H9 (cell line): ENCODE results near the gene ULBP3. TPM values are rescaled to one million over a fixed set of nuclear protein-coding genes. Genes with fewer than 3 reads are reported as not detected.

Experiments used
- DNase-seq: peaks from one replicate; pipeline ENCODE4 v3.0.0-alpha.2; 2017
- H2AFZ ChIP-seq: one replicate; pipeline ENCODE4 v1.6.1; 2013; ENCODE audit warnings: mild to moderate bottlenecking, low read length, control low read depth, moderate library complexity
- H2AK5ac ChIP-seq: 2 replicates; pipeline ENCODE4 v1.6.1; 2013; ENCODE audit warnings: low read length, control low read depth, mixed read lengths; ENCODE audit not compliant: insufficient read length
- H2BK120ac ChIP-seq: one replicate; pipeline ENCODE4 v1.6.1; 2013; ENCODE audit warnings: low read depth, mild to moderate bottlenecking, low read length, control low read depth, inconsistent platforms; ENCODE audit not compliant: poor library complexity, severe bottlenecking
- H2BK12ac ChIP-seq: 2 replicates; pipeline ENCODE4 v1.6.1; 2013; ENCODE audit warnings: low read length, control low read depth, mixed read lengths, low read depth; ENCODE audit not compliant: insufficient read length
- H2BK15ac ChIP-seq: 2 replicates; pipeline ENCODE4 v1.6.1; 2013; ENCODE audit warnings: low read depth, low read length, control low read depth
- H2BK20ac ChIP-seq: one replicate; pipeline ENCODE4 v1.6.1; 2013; ENCODE audit warnings: low read depth, mild to moderate bottlenecking, low read length, control low read depth, inconsistent platforms; ENCODE audit not compliant: poor library complexity, severe bottlenecking
- H2BK5ac ChIP-seq: 2 replicates; pipeline ENCODE4 v1.6.1; 2013; ENCODE audit warnings: low read length, control low read depth, mixed read lengths; ENCODE audit not compliant: insufficient read length
- H3K14ac ChIP-seq: 2 replicates; pipeline ENCODE4 v1.6.1; 2013; ENCODE audit warnings: low read length, control low read depth; ENCODE audit not compliant: insufficient read depth
- H3K18ac ChIP-seq: 2 replicates; pipeline ENCODE4 v1.6.1; 2013; ENCODE audit warnings: low read depth, mild to moderate bottlenecking, mixed read lengths, low read length, control low read depth; ENCODE audit not compliant: insufficient read length
- H3K23ac ChIP-seq: 2 replicates; pipeline ENCODE4 v1.6.1; 2013; ENCODE audit warnings: low read length, control low read depth, mixed read lengths, low read depth; ENCODE audit not compliant: insufficient read length
- H3K23me2 ChIP-seq: 2 replicates; pipeline ENCODE4 v1.6.1; 2013; ENCODE audit warnings: low read depth, mild to moderate bottlenecking, mixed read lengths, low read length, control low read depth; ENCODE audit not compliant: insufficient read length, poor library complexity, severe bottlenecking
- H3K27ac ChIP-seq: 2 replicates; pipeline ENCODE4 v1.5.1; 2013; ENCODE audit warnings: low read length, control low read depth, mixed read lengths, low read depth; ENCODE audit not compliant: insufficient read length
- H3K27me3 ChIP-seq: 2 replicates; pipeline ENCODE4 v1.6.1; 2013; ENCODE audit warnings: low read length, control low read depth, inconsistent platforms; ENCODE audit not compliant: insufficient read depth
- H3K4ac ChIP-seq: 2 replicates; pipeline ENCODE4 v1.6.1; 2013; ENCODE audit warnings: low read depth, mild to moderate bottlenecking, control low read depth, inconsistent platforms, low read length, moderate library complexity
- H3K4me1 ChIP-seq: 2 replicates; pipeline ENCODE4 v1.6.1; 2013; ENCODE audit warnings: low read length, control low read depth, inconsistent platforms; ENCODE audit not compliant: insufficient read depth
- H3K4me2 ChIP-seq: 2 replicates; pipeline ENCODE4 v1.6.1; 2013; ENCODE audit warnings: low read length, control low read depth, mixed read lengths; ENCODE audit not compliant: insufficient read length, insufficient read depth
- H3K56ac ChIP-seq: 2 replicates; pipeline ENCODE4 v1.6.1; 2013; ENCODE audit warnings: low read depth, mild to moderate bottlenecking, mixed read lengths, low read length, control low read depth; ENCODE audit not compliant: insufficient read length
- H3K79me1 ChIP-seq: 2 replicates; pipeline ENCODE4 v1.6.1; 2013; ENCODE audit warnings: low read depth, mild to moderate bottlenecking, moderate library complexity, low read length, control low read depth, inconsistent platforms; ENCODE audit not compliant: insufficient read depth, poor library complexity, severe bottlenecking
- H3K79me2 ChIP-seq: 2 replicates; pipeline ENCODE4 v1.6.1; 2013; ENCODE audit warnings: low read length, control low read depth, inconsistent platforms; ENCODE audit not compliant: insufficient read depth
- H3K9ac ChIP-seq: 2 replicates; pipeline ENCODE4 v1.6.1; 2013; ENCODE audit warnings: low read length, control low read depth, mixed read lengths; ENCODE audit not compliant: insufficient read length; ENCODE audit errors: extremely low read depth
- H3K9me3 ChIP-seq: one replicate; pipeline ENCODE4 v1.6.1; 2013; ENCODE audit warnings: low read depth, low read length, inconsistent platforms; ENCODE audit not compliant: control insufficient read depth
- H3T11ph ChIP-seq: one replicate; pipeline ENCODE4 v1.6.1; 2013; ENCODE audit warnings: mild to moderate bottlenecking, low read length, control low read depth, inconsistent platforms
- H4K20me1 ChIP-seq: one replicate; pipeline ENCODE4 v1.6.1; 2013; ENCODE audit not compliant: control insufficient read depth, insufficient read length, insufficient read depth
- H4K5ac ChIP-seq: 2 replicates; pipeline ENCODE4 v1.6.1; 2013; ENCODE audit warnings: low read depth, mild to moderate bottlenecking, mixed read lengths, low read length, control low read depth; ENCODE audit not compliant: insufficient read length
- H4K8ac ChIP-seq: replicated peaks from 2 replicates; pipeline ENCODE4 v1.6.1; 2013; ENCODE audit warnings: low read length, control low read depth, mixed read lengths, low read depth; ENCODE audit not compliant: insufficient read length
- H4K91ac ChIP-seq: 2 replicates; pipeline ENCODE4 v1.6.1; 2013; ENCODE audit warnings: low read depth, mild to moderate bottlenecking, moderate library complexity, mixed read lengths, low read length, control low read depth; ENCODE audit not compliant: insufficient read length
- H3K27ac Mint-ChIP-seq, 3 experiments: 2 replicates in 2 of 3; 3 replicates in 1 of 3; pipeline ENCODE4 v1.8.0; 2020 to 2021; ENCODE audit warnings: mixed read lengths in 3 of 3, mild to moderate bottlenecking in 1 of 3, moderate library complexity in 1 of 3
- H3K27me3 Mint-ChIP-seq: 2 replicates; pipeline ENCODE4 v1.8.0; 2021; ENCODE audit warnings: low read depth, mild to moderate bottlenecking, moderate library complexity, mixed read lengths
- H3K36me3 Mint-ChIP-seq, 3 experiments: 2 replicates in 2 of 3; 3 replicates in 1 of 3; pipeline ENCODE4 v1.8.0; 2020 to 2021; ENCODE audit warnings: low read depth in 3 of 3, mixed read lengths in 3 of 3; ENCODE audit not compliant: insufficient read depth in 1 of 3
- H3K4me1 Mint-ChIP-seq, 2 experiments: 2 replicates each; pipeline ENCODE4 v1.8.0; 2020; ENCODE audit warnings: mixed read lengths in 2 of 2
- H3K4me3 Mint-ChIP-seq, 2 experiments: 2 replicates in 1 of 2; 3 replicates in 1 of 2; pipeline ENCODE4 v1.8.0; 2020 to 2021; ENCODE audit warnings: mild to moderate bottlenecking in 2 of 2, mixed read lengths in 2 of 2, moderate library complexity in 1 of 2
- H3K9me3 Mint-ChIP-seq, 2 experiments: 2 replicates in 1 of 2; 3 replicates in 1 of 2; pipeline ENCODE4 v1.8.0; 2020; ENCODE audit warnings: mild to moderate bottlenecking in 2 of 2, mixed read lengths in 2 of 2, moderate library complexity in 1 of 2
- WGBS: extraction: QIAGEN DNeasy Blood & Tissue Kit; methylation state at CpG from one replicate; pipeline ENCODE4 v1.1.7; 2013; ENCODE audit warnings: missing lambda C conversion rate, low lambda C conversion rate, mixed read lengths; ENCODE audit not compliant: insufficient read length; ENCODE audit errors: extremely low coverage; 5-methylcytosine and 5-hydroxymethylcytosine counted together
- total RNA-seq: library from RNA; stranded (reverse); gene quantifications from 2 replicates; pipeline ENCODE4 v1.2.1, GENCODE V29; 2021
- TF ChIP-seq, protein P1 (sequence below): fragments of 200-600 bp; sonication (generic); conservative IDR thresholded peaks from 3 replicates; pipeline ENCODE4 v1.8.0; 2021; ENCODE audit warnings: antibody characterized with exemption, mild to moderate bottlenecking

Gene ULBP3
- total RNA-seq, 1 experiment from 2014 or later: 5.8 TPM

DNA sequence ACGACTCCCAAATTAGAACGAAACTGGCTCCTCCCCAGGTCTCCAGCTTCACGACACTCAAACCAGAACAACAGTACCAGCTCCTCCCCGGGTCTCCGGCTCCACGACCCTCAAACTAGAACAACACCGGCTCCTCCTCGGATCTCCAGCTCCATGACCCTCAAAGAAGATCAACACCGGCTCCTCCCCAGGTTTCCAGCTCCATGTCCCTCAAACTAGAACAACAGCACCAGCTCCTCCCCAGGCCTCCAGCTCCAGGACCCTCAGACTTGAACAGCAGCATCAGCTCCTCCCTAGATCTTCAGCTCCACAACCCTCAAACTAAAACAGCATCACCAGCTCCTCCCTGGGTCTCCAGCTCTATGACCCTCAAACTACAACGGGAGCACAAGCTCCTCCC lies 13.8 kb downstream of the ULBP3 start:
- Histone ChIP-seq H3K9me3 (no peaks in the 10 kb centered on the region), H4K20me1 (no peaks in the 10 kb centered on the region), H3K27ac (no peak overlapping the region), H3K56ac (no peak overlapping the region), H4K91ac (no peak overlapping the region), H2AK5ac (no peak overlapping the region), H3K4me2 (no peak overlapping the region), H4K5ac (no peak overlapping the region), H3K9ac (no peak overlapping the region), H4K8ac (no peak overlapping the region), H3K4ac (no peak overlapping the region), H3K79me2 (no peaks in the 10 kb centered on the region), H2BK12ac (no peak overlapping the region), H2BK120ac (no peak overlapping the region), H3K14ac (no peak overlapping the region), H2BK5ac (no peak overlapping the region), H3K18ac (no peak overlapping the region), H3K23ac (no peak overlapping the region), H3K27me3 (no peaks in the 10 kb centered on the region; the same call in 1 of the 2 replicates), H2BK20ac (no peak overlapping the region), H2BK15ac (no peak overlapping the region), H2AFZ (no peak overlapping the region), H3T11ph (no peak overlapping the region), H3K23me2 (no peaks in the 10 kb centered on the region), H3K79me1 (no peaks in the 10 kb centered on the region), H3K4me1 (no peaks in the 10 kb centered on the region)
- TF ChIP-seq, protein P1, sequence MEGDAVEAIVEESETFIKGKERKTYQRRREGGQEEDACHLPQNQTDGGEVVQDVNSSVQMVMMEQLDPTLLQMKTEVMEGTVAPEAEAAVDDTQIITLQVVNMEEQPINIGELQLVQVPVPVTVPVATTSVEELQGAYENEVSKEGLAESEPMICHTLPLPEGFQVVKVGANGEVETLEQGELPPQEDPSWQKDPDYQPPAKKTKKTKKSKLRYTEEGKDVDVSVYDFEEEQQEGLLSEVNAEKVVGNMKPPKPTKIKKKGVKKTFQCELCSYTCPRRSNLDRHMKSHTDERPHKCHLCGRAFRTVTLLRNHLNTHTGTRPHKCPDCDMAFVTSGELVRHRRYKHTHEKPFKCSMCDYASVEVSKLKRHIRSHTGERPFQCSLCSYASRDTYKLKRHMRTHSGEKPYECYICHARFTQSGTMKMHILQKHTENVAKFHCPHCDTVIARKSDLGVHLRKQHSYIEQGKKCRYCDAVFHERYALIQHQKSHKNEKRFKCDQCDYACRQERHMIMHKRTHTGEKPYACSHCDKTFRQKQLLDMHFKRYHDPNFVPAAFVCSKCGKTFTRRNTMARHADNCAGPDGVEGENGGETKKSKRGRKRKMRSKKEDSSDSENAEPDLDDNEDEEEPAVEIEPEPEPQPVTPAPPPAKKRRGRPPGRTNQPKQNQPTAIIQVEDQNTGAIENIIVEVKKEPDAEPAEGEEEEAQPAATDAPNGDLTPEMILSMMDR: no peak
- DNase-seq: no peak
- no CpG with 5 or more reads among the region's 10 CpGs for WGBS
- H3K4me3 Mint-ChIP-seq: no peak overlapping the region
- H3K27me3 Mint-ChIP-seq: peaks cover 63% of the 10 kb centered on the region
- H3K4me1 Mint-ChIP-seq: no peaks in the 10 kb centered on the region
- H3K9me3 Mint-ChIP-seq: peaks cover 29 to 32% of the 10 kb centered on the region in 2 experiments
- H3K36me3 Mint-ChIP-seq: peaks cover 0 to 5% (median 3%) of the 10 kb centered on the region in 3 experiments; a peak in 5 of 7 replicates
- H3K27ac Mint-ChIP-seq: peak overlapping the region in 1 of 3 experiments; percentile 28; a peak in 1 of 7 replicates
